Activated naive CD8-positive, alpha-beta T cell treated with anti-CD3 and anti-CD28 coated beads for 36 hours (primary cell): ENCODE data around the gene PHTF1. TPM values are rescaled to one million over a fixed set of nuclear protein-coding genes. Genes with fewer than 3 reads are reported as not detected.

Experiments used
- DNase-seq: peaks from one replicate; pipeline ENCODE4 v3.0.0; 2021
- H3K27ac Mint-ChIP-seq: one replicate; pipeline ENCODE4 v1.8.0; 2022; ENCODE audit warnings: mild to moderate bottlenecking, moderate library complexity, mixed read lengths
- H3K27me3 Mint-ChIP-seq: one replicate; pipeline ENCODE4 v1.8.0; 2022; ENCODE audit warnings: mild to moderate bottlenecking, mixed read lengths
- H3K36me3 Mint-ChIP-seq: one replicate; pipeline ENCODE4 v1.8.0; 2021; ENCODE audit warnings: mild to moderate bottlenecking, mixed read lengths
- H3K4me1 Mint-ChIP-seq: one replicate; pipeline ENCODE4 v1.8.0; 2021; ENCODE audit warnings: mixed read lengths
- H3K4me3 Mint-ChIP-seq: one replicate; pipeline ENCODE4 v1.8.0; 2022; ENCODE audit warnings: mild to moderate bottlenecking, moderate library complexity, mixed read lengths
- H3K9me3 Mint-ChIP-seq: one replicate; pipeline ENCODE4 v1.8.0; 2022; ENCODE audit warnings: mixed read lengths
- total RNA-seq, 2 experiments: library from RNA; stranded (reverse); gene quantifications; one replicate each; pipeline ENCODE4 v1.2.3, GENCODE V29; 2021

Gene PHTF1
- total RNA-seq, 2 experiments from 2014 or later, result 14.5 to 17.2 TPM

DNA sequence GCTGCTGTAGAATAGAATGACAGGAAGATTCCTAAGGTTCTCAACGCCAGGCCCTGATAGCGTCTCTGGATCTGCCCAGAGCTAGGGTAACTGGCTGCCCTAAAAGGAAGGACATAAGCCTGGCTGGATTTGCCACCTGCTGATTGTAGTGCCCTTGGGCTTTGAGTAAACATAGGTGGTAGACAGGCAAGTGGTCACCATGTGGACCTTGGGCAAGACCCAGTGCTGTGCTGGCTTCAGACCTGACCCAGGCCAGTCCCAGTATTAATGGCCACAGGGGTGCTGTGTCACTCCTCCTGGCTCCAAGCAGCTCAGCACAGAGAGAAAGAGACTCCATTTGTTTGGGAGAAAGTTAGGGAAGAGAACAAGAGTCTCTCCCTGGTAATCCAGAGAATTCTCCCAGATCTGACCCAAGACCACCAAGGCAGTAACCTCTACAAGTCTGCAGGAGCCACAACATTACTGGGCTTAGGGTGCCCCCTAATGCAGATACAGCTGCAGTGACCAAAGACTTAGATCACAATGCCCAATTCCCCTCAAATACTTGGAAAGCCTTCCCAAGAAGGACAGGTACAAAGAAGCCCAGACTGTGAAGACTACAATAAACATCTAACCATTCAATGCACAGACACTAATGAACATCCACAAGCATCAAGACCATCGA, 44.5 kb downstream of the PHTF1 start:
- H3K36me3 Mint-ChIP-seq, result peaks cover 40% of the 10 kb centered on the region
- no peak overlapping the region for H3K4me3 Mint-ChIP-seq
- DNase-seq, result no peak
- peaks cover 19% of the 10 kb centered on the region for H3K9me3 Mint-ChIP-seq
- peaks cover 2% of the 10 kb centered on the region for H3K4me1 Mint-ChIP-seq
- H3K27ac Mint-ChIP-seq, result no peak overlapping the region
- no peaks in the 10 kb centered on the region for H3K27me3 Mint-ChIP-seq

DNA sequence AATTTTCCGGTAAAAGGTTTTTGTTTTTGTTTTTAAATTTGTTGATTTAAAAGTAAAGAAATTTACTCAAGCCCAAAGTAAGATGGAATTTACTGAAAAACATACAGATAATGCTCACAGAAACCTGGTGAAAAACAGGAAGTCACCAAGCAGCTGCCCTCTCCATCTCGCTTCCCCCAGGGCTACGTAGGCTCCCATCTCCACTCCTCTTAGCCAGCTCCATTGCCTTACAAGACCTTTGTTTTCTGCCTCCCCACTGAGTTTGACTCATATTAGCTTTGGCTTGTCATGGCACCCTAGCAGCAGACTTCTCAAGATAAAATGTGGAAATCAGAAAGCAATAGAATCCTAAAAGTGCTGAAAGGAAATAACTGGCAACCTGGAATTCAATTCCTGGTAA, 57.9 kb downstream of the PHTF1 start:
- DNase-seq, result no peak
- Mint-ChIP-seq H3K27ac (no peak overlapping the region), H3K9me3 (no peaks in the 10 kb centered on the region), H3K4me1 (peaks cover 5% of the 10 kb centered on the region), H3K27me3 (no peaks in the 10 kb centered on the region), H3K36me3 (peaks cover 8% of the 10 kb centered on the region), H3K4me3 (no peak overlapping the region)

DNA sequence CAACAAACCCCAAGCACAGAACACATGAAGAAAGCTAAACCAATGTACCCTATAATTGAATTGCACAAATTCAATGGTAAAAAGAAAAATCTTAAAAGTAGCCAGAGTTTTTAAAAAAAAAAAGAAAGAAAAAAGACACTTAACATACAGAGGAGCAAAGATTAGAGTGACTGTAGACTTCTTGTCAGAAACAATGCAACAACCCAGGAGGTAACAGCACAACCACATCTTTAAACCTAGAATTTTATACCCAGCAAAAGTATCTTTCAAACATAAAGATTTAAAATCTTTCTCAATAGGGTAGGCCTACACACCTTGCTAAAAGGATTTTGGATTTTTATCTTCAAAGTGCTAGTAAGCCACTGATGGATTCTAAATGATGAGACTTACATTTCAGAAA, 64.4 kb downstream of the PHTF1 start:
- Mint-ChIP-seq H3K36me3 (peaks cover 39% of the 10 kb centered on the region), H3K27me3 (no peaks in the 10 kb centered on the region), H3K4me3 (no peak overlapping the region), H3K27ac (no peak overlapping the region), H3K4me1 (no peaks in the 10 kb centered on the region), H3K9me3 (peaks cover 22% of the 10 kb centered on the region)
- DNase-seq, result no peak

DNA sequence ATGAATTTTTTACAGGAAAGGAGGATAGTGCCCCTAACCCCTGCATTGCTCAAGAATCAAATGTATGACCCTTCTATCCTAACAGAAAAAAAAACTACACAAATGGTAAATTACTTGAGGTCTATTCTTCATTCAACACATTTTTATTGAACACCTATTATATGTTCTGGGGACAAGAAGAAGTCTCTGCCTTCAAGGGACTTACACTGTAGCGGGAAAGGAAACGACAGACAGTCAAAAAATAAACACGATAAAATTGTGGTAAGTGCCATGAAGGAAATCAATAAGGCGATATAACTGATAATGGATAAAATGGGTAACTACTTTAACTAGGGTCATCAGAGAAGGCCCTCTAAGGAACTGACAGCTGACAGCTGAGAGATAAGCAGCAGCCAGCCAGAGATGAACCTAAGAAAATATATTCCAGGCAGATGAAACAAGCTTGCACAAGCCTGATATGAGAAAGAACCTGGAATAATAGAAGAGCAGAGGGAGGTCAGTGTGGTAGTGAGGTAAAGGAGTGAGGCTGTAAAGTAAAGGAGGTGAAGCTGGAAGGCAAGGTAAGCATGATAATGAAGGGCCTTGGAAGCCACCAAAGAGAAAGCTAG, 66.4 kb downstream of the PHTF1 start:
- H3K27ac Mint-ChIP-seq, result no peak overlapping the region
- H3K27me3 Mint-ChIP-seq, result no peaks in the 10 kb centered on the region
- H3K4me3 Mint-ChIP-seq, result no peak overlapping the region
- H3K36me3 Mint-ChIP-seq, result peaks cover 41% of the 10 kb centered on the region
- no peak for DNase-seq
- no peaks in the 10 kb centered on the region for H3K4me1 Mint-ChIP-seq
- peaks cover 22% of the 10 kb centered on the region for H3K9me3 Mint-ChIP-seq

DNA sequence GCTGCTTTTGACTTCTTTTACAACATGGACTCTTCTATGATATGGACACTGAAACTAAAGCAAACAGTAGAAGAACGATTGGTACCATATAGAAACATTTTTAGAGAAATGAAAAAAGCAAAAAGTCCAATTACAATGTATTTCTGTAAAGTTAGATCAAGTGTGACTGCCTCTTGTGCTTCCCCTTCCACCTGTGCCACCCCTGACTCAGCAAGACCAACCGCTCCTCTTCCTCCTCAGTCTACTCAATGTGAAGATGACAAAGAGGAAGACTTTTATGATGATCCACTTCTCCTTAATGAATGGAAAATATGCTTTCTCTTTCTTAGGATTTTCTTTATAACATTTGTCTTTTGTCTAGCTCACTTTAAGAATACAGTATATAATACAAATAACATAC, 66.9 kb downstream of the PHTF1 start:
- no peak for DNase-seq
- Mint-ChIP-seq H3K4me3 (no peak overlapping the region), H3K27ac (no peak overlapping the region), H3K27me3 (no peaks in the 10 kb centered on the region), H3K4me1 (no peaks in the 10 kb centered on the region), H3K36me3 (peaks cover 40% of the 10 kb centered on the region), H3K9me3 (peaks cover 22% of the 10 kb centered on the region)

DNA sequence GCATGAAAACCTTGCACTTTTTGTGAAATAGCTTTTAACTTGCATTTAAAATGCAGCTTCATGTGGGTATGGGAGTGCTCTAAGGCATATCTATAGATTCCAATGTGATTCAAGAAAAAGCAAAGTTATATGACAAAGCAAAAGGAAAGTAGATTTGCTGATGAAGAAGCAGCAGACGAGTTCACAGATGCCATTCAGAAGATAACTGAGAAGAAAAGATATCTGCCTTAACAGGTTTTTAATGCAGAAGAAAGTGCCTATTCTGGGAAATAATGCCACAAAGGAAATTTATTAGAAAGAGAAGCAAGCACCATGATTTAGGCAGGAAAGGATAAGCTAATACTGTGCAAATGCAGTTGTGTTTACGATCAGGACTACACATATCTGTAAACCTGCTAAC, 68.1 kb downstream of the PHTF1 start:
- Mint-ChIP-seq H3K27me3 (no peaks in the 10 kb centered on the region), H3K4me3 (no peak overlapping the region), H3K27ac (no peak overlapping the region), H3K36me3 (peaks cover 36% of the 10 kb centered on the region), H3K4me1 (no peaks in the 10 kb centered on the region), H3K9me3 (peaks cover 22% of the 10 kb centered on the region)
- DNase-seq, result no peak

DNA sequence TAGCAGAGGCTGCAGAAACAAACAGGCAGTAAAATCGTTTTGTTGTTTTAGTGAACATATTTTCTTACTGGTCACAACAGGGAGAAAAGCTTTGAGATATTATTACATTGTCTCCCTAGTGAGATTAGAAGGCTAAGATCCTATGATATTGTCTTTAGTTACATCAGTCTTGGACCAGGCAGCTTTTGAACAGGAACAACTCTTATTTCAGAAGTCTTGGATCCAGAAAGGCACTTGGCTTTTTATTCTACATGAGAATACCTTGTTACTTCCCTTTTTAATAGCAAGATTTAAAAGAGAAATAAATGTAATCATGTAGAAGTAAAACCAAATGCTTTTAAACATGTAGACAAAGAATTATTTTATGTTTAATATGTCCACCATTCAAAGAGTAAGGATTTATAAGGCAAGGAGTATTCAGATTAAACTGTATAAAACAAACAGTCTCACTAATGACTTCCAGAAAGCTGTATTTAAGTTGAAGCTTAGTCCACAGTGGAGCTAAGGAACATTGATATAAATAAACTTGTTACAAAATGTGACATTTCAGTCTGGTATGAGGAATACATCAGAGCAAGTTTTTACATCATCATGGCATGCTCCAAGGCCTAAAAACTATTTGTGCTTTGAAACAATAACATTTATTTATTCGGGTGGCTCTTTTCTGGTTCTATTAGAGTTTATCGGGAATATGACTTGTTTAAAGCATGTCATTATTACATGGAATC, 72.2 kb downstream of the PHTF1 start:
- no peak for DNase-seq
- Mint-ChIP-seq H3K9me3 (no peaks in the 10 kb centered on the region), H3K27ac (no peak overlapping the region), H3K36me3 (peaks cover 6% of the 10 kb centered on the region), H3K4me1 (peaks cover 3% of the 10 kb centered on the region), H3K27me3 (no peaks in the 10 kb centered on the region), H3K4me3 (no peak overlapping the region)

DNA sequence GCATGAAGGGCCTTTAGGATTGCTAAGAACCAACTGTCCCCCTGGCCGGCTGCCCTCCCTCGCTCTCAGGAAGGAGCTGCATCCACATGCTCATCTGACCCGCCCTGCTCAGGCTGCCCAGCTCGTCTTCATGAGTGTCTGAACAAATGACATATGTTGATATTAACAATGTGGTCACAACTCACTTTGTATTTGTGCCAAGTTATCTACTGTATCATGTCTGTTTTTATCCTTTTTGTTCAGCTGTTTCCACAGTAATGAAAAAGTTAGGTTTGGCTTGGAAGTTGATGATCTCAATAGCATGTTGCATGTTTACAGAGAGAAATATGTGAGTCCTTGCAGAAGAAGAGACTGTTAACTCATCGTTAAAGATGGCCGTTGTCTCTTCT, 75.1 kb downstream of the PHTF1 start:
- Mint-ChIP-seq H3K9me3 (no peaks in the 10 kb centered on the region), H3K27me3 (no peaks in the 10 kb centered on the region), H3K4me1 (peaks cover 3% of the 10 kb centered on the region), H3K36me3 (no peaks in the 10 kb centered on the region), H3K4me3 (no peak overlapping the region), H3K27ac (no peak overlapping the region)
- DNase-seq, result no peak

DNA sequence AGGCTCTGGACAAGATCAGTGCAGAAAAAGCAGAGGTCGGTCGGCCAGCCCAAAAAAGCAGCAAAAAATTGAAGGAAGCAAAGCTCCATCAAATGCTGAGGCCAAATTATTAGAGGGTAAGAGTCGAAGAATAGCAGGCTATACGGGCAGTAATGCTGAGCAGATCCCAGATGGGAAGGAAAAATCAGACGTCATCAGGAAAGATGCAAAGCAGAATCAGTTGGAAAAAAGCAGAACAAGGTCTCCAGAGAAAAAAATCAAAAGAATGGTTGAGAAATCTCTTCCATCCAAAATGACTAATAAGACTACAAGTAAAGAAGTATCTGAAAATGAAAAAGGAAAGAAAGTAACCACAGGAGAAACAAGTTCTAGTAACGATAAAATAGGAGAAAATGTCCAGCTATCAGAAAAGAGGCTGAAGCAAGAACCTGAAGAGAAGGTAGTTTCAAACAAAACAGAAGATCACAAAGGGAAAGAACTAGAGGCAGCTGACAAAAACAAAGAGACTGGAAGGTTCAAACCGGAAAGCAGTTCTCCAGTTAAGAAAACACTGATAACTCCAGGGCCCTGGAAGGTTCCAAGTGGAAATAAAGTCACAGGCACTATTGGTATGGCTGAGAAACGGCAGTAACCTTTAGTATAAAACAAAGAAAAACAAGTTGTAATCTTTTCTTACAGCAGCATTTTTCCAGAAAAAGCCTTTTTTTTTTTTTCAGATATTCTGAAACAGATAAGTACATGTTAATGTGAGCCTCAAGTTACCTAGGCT, 75.7 kb downstream of the PHTF1 start:
- Mint-ChIP-seq H3K27me3 (no peaks in the 10 kb centered on the region), H3K27ac (no peak overlapping the region), H3K4me3 (no peak overlapping the region), H3K9me3 (no peaks in the 10 kb centered on the region), H3K36me3 (no peaks in the 10 kb centered on the region), H3K4me1 (peaks cover 3% of the 10 kb centered on the region)
- DNase-seq, result no peak

DNA sequence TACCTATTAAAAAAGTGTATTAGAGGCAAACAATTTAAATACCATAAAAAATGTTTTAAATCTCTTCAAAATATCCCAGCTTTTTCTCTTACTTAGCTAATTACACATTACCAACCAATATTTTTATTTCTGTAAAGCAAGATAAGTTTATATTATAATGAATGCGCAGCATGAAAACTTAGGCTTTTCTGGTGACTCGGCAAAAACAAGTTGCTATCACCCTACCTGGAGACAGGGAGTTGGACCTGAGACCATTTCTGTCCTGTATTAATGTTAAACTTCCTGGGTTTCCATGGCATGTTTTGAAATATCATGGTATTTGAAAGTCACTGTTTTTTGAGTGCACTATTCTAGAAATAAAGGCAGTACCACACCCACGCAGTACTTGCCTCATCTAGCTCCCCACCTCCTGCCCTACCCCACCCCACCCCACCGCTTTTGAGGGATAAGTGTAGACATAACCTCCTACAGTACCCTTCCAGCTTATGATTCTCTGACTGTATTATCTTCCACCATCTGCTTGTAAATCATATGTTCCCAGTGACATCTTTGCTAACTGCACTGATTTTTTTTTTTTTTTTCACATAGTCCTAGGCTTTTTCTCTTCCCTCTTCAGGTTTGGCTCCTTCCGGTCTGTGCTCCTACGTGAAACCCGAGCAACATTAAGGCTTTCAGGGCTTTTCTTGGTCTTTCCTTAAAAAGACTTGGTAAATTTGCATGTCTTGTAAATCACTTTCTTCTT, 77.5 kb downstream of the PHTF1 start:
- Mint-ChIP-seq H3K4me3 (no peak overlapping the region), H3K27me3 (no peaks in the 10 kb centered on the region), H3K27ac (no peak overlapping the region), H3K4me1 (peaks cover 3% of the 10 kb centered on the region), H3K36me3 (no peaks in the 10 kb centered on the region), H3K9me3 (no peaks in the 10 kb centered on the region)
- no peak for DNase-seq

DNA sequence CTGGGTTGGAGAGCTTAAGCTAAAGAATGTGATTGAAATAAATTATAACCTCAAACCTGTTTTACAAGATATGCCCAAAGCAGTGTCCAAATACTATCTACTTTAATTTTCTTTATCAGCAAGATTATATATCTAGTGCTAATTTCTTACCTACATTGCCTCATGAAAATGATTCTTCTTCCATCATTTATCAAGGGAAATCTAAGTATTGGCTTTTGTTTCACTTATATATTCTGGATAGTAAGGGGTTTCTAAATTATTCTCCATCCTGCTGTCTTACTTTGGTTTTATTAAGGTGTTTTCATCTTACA, 81.2 kb downstream of the PHTF1 start:
- H3K9me3 Mint-ChIP-seq, result no peaks in the 10 kb centered on the region
- no peaks in the 10 kb centered on the region for H3K4me1 Mint-ChIP-seq
- no peak overlapping the region for H3K4me3 Mint-ChIP-seq
- no peak for DNase-seq
- no peaks in the 10 kb centered on the region for H3K27me3 Mint-ChIP-seq
- H3K36me3 Mint-ChIP-seq, result no peaks in the 10 kb centered on the region
- H3K27ac Mint-ChIP-seq, result no peak overlapping the region

DNA sequence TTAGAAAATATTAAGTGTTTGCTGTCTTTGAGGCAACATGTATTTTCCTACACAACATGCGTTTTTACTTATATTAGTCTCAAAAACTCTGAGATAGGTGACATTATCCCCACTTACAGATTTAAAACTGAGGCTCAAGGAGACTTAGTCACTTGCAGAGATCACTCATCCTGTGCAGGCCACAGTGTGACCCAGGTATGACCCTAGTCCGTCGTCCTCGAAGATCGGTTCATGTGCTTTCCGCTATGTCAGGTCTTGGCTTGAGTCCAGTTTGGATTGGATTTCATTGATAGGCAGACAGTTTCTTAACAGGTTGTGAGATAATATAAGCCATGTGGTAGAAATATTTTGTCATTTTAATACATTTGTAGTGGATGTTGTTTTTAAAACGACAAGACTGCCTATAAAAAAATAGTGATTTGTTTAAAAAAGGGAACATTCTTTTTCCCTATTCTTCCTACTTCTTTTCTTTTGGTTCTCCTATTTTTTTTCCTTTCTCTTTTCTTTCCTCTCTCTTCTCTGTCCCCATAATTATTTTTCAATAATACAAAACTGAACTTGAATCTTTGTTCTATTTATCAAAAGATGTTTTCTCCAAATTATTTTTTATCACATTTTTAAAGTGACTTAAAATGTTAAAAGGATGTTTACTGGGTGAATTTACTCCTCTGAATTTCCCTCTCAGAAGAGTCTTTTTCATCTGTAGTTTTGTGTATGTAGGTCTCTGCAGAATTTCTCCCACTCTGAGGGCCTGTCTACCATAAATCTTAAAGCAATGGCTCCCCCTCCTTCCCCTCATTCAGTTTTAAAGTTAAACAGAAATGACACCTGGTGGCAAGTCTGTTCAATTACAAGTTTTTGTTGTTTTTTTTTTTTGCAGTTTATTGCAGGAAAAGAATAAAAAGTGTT, 81.8 kb downstream of the PHTF1 start:
- H3K27me3 Mint-ChIP-seq, result no peaks in the 10 kb centered on the region
- no peak for DNase-seq

DNA sequence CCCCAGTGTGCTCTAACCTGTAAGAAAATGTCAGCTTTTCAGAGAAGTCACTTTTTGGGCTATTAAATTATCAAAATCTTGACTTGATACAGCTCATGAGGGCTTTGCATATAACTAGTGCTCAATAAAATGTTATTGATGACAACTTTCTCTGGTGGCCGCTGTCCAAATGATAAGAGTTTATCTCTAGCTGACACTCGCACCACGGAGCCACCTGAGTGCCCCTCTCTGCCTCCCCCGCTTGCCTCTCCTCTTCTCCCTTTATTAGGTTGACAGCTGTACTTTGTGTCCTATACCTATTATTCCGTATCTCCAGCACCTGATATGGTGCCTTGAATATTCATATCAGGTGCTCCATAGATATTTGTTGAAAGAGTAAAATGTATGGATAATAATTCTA, 82.8 kb downstream of the PHTF1 start:
- H3K27ac Mint-ChIP-seq, result no peak overlapping the region
- no peak overlapping the region for H3K4me3 Mint-ChIP-seq
- no peaks in the 10 kb centered on the region for H3K9me3 Mint-ChIP-seq
- no peaks in the 10 kb centered on the region for H3K27me3 Mint-ChIP-seq
- H3K36me3 Mint-ChIP-seq, result no peaks in the 10 kb centered on the region
- H3K4me1 Mint-ChIP-seq, result no peaks in the 10 kb centered on the region
- DNase-seq, result no peak

More for the DNA sequence above, 81.8 kb downstream of the PHTF1 start:
- Mint-ChIP-seq H3K4me3 (no peak overlapping the region), H3K27ac (no peak overlapping the region), H3K36me3 (no peaks in the 10 kb centered on the region), H3K9me3 (no peaks in the 10 kb centered on the region), H3K4me1 (no peaks in the 10 kb centered on the region)

DNA sequence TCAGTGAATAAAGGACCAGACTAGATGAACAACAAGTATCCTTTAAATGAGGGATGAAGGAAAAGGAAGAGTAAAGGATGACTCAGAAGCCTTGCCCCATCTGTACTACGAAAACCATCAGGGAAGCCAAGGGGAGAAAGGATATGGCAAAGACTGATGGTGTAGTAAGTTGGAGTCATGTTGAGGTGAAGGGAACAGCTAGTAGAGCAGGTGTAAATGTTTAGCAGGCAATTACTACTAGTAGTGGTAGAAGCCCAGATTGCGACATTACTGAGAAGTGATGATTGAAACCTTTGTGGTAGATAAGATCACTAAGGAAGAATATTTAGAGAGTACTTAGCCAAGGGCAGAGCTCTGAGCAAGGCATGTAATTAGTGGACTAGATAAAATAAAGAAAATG, 84.0 kb downstream of the PHTF1 start:
- no peak overlapping the region for H3K4me3 Mint-ChIP-seq
- H3K27ac Mint-ChIP-seq, result no peak overlapping the region
- no peaks in the 10 kb centered on the region for H3K36me3 Mint-ChIP-seq
- no peaks in the 10 kb centered on the region for H3K27me3 Mint-ChIP-seq
- no peaks in the 10 kb centered on the region for H3K9me3 Mint-ChIP-seq
- no peaks in the 10 kb centered on the region for H3K4me1 Mint-ChIP-seq
- no peak for DNase-seq
